ENCODE results near the gene DUSP10. TPM values are rescaled to one million over a fixed set of nuclear protein-coding genes. Genes with fewer than 3 reads are reported as not detected.

DUSP10 gene
- polyA plus RNA-seq, 1 donor from 2014 or later = 2.0 TPM

GRCh38 chr1:221693087-221693486 lies 48.8 kb downstream of the DUSP10 start:
- Histone ChIP-seq H2AFZ (ENCODE audit: low read depth, low read length) (no peak overlapping the region), H3K27me3 (ENCODE audit: insufficient read depth, low read depth, low read length) (no peaks in the 10 kb centered on the region), H3K4me3 (ENCODE audit: low read length) (no peak overlapping the region), H3K79me2 (replicated peaks; ENCODE audit: insufficient read depth, low read length) (no peaks in the 10 kb centered on the region), H3K9me3 (ENCODE audit: low read length) (no peaks in the 10 kb centered on the region), H3K9ac (ENCODE audit: low read length) (no peak overlapping the region), H4K20me1 (ENCODE audit: insufficient read depth) (no peaks in the 10 kb centered on the region), H3F3A (ENCODE audit: insufficient read depth, low read length, poor library complexity, severe bottlenecking) (no peaks in the 10 kb centered on the region), H3K27ac (ENCODE audit: low read length) (no peak overlapping the region), H3K4me2 (ENCODE audit: low read length) (no peak overlapping the region), H3K36me3 (ENCODE audit: insufficient read depth, low read length) (no peaks in the 10 kb centered on the region), H3K9me2 (ENCODE audit: insufficient read depth, low read length) (no peaks in the 10 kb centered on the region)
- TF ChIP-seq EZH2 (IDR thresholded peaks at IDR 0.05; ENCODE audit: borderline replicate concordance, insufficient read depth, low read length, poor library complexity, severe bottlenecking) (no peak), REST (IDR thresholded peaks at IDR 0.05; ENCODE audit: borderline replicate concordance) (no peak), SMC3 (conservative IDR thresholded peaks at IDR 0.05; ENCODE audit: poor library complexity) (no peak), MXI1 (conservative IDR thresholded peaks at IDR 0.05; ENCODE audit: poor library complexity, severe bottlenecking) (no peak), TAF1 (IDR thresholded peaks at IDR 0.05; ENCODE audit: low read depth) (no peak), RAD21 (conservative IDR thresholded peaks at IDR 0.05) (no peak), POLR2AphosphoS5 (IDR thresholded peaks at IDR 0.05) (no peak), EP300 (conservative IDR thresholded peaks at IDR 0.05; ENCODE audit: poor library complexity, severe bottlenecking) (no peak), CTCF (IDR thresholded peaks at IDR 0.05; ENCODE audit: poor library complexity, severe bottlenecking) (no peak)

- Histone ChIP-seq H3K4me2 (ENCODE audit: low read length) (no peak overlapping the region), H3K4me3 (ENCODE audit: low read length) (no peak overlapping the region), H3K36me3 (ENCODE audit: insufficient read depth, low read length) (no peaks in the 10 kb centered on the region), H3F3A (ENCODE audit: insufficient read depth, low read length, poor library complexity, severe bottlenecking) (no peaks in the 10 kb centered on the region), H2AFZ (ENCODE audit: low read depth, low read length) (no peak overlapping the region), H3K27ac (ENCODE audit: low read length) (no peak overlapping the region), H4K20me1 (ENCODE audit: insufficient read depth) (no peaks in the 10 kb centered on the region), H3K79me2 (replicated peaks; ENCODE audit: insufficient read depth, low read length) (no peaks in the 10 kb centered on the region), H3K9me3 (ENCODE audit: low read length) (no peaks in the 10 kb centered on the region), H3K27me3 (ENCODE audit: insufficient read depth, low read depth, low read length) (no peaks in the 10 kb centered on the region), H3K9me2 (ENCODE audit: insufficient read depth, low read length) (no peaks in the 10 kb centered on the region), H3K9ac (ENCODE audit: low read length) (no peak overlapping the region)
- no peak for TF ChIP-seq MXI1 (conservative IDR thresholded peaks at IDR 0.05; ENCODE audit: poor library complexity, severe bottlenecking)
- TF ChIP-seq SMC3 (conservative IDR thresholded peaks at IDR 0.05; ENCODE audit: poor library complexity) = no peak
- no peak for TF ChIP-seq RAD21 (conservative IDR thresholded peaks at IDR 0.05)
- no peak for TF ChIP-seq EZH2 (IDR thresholded peaks at IDR 0.05; ENCODE audit: borderline replicate concordance, insufficient read depth, low read length, poor library complexity, severe bottlenecking)
- TF ChIP-seq POLR2AphosphoS5 (IDR thresholded peaks at IDR 0.05) = no peak
- no peak for TF ChIP-seq CTCF (IDR thresholded peaks at IDR 0.05; ENCODE audit: poor library complexity, severe bottlenecking)
- TF ChIP-seq REST (IDR thresholded peaks at IDR 0.05; ENCODE audit: borderline replicate concordance) = no peak
- no peak for TF ChIP-seq EP300 (conservative IDR thresholded peaks at IDR 0.05; ENCODE audit: poor library complexity, severe bottlenecking)
- TF ChIP-seq TAF1 (IDR thresholded peaks at IDR 0.05; ENCODE audit: low read depth) = no peak
These were observed 49.2 kb downstream of the DUSP10 start for GRCh38 chr1:221692643-221693042.
